H1 (cell line): Measurements from ENCODE around the gene CLPSL2. TPM values are rescaled to one million over a fixed set of nuclear protein-coding genes. Genes with fewer than 3 reads are reported as not detected.
A peak's percentile ranks its signal among the peaks of the same experiment; 100 is the strongest.

Experiments
- CTCF ChIA-PET: fragments of 300-600 bp; sonication (Branson Sonifier 250); formaldehyde crosslinking; loops from one replicate; lab custom pipeline; 2021; ENCODE audit not compliant: partially characterized antibody; lab: Charles Lee
- POLR2A ChIA-PET: fragments of 300-600 bp; sonication (Branson Sonifier 250); formaldehyde crosslinking; loops from one replicate; lab custom pipeline; 2021; ENCODE audit warnings: inconsistent platforms; ENCODE audit not compliant: partially characterized antibody; lab: Charles Lee
- DNase-seq, 2 experiments: peaks; one replicate each; pipeline versions ENCODE4 v3.0.0 to v3.0.0-alpha.2; 2010 to 2022; ENCODE audit warnings: low spot score in 2 of 2, low read depth in 1 of 2, mixed read lengths in 1 of 2
- FAIRE-seq: peaks from 2 replicates; lab custom pipeline; 2011; peaks lifted over from hg19 to GRCh38; lab: Jason Lieb, UNC
- H2AFZ ChIP-seq: 2 replicates; pipeline ENCODE4 v1.8.1; 2012; ENCODE audit warnings: low read length, inconsistent platforms
- H2AK5ac ChIP-seq: 2 replicates; pipeline ENCODE4 v1.6.1; 2013; ENCODE audit warnings: low read depth, low read length
- H2BK120ac ChIP-seq: replicated peaks from 2 replicates; pipeline ENCODE3; 2013; ENCODE audit warnings: low read depth, low read length, inconsistent platforms
- H2BK12ac ChIP-seq: 2 replicates; pipeline ENCODE4 v1.6.1; 2013; ENCODE audit warnings: low read depth, low read length
- H2BK15ac ChIP-seq: 2 replicates; pipeline ENCODE4 v1.6.1; 2013; ENCODE audit warnings: low read length
- H2BK20ac ChIP-seq: 2 replicates; pipeline ENCODE4 v1.6.1; 2013; ENCODE audit warnings: low read length
- H2BK5ac ChIP-seq: 2 replicates; pipeline ENCODE4 v1.6.1; 2013; ENCODE audit warnings: low read depth, low read length
- H3K14ac ChIP-seq: 2 replicates; pipeline ENCODE4 v1.6.1; 2013; ENCODE audit warnings: inconsistent platforms; ENCODE audit not compliant: insufficient read length
- H3K18ac ChIP-seq: 2 replicates; pipeline ENCODE4 v1.6.1; 2013; ENCODE audit warnings: low read length; ENCODE audit errors: extremely low read depth
- H3K23ac ChIP-seq: 2 replicates; pipeline ENCODE4 v1.6.1; 2013; ENCODE audit warnings: inconsistent platforms; ENCODE audit not compliant: insufficient read length
- H3K23me2 ChIP-seq: 2 replicates; pipeline ENCODE4 v1.6.1; 2013; ENCODE audit warnings: low read depth, low read length
- H3K27ac ChIP-seq: 2 replicates; pipeline ENCODE4 v1.6.1; 2011; ENCODE audit warnings: low read depth, low read length, inconsistent platforms
- H3K27me3 ChIP-seq, 4 experiments: replicated peaks in 1 of 4; 1 replicate in 1 of 4; 2 replicates in 3 of 4; pipeline versions ENCODE4 v1.6.1 to v1.8.1; 2011 to 2013; ENCODE audit warnings: low read length in 3 of 4, mild to moderate bottlenecking in 3 of 4, inconsistent platforms in 2 of 4, mixed read lengths in 2 of 4, moderate library complexity in 1 of 4; ENCODE audit not compliant: control insufficient read depth in 3 of 4, insufficient read depth in 3 of 4; ENCODE audit errors: extremely low read depth in 1 of 4
- H3K36me3 ChIP-seq, 4 experiments: 2 replicates each; pipeline versions ENCODE4 v1.6.1 to v1.8.1; 2011 to 2013; ENCODE audit warnings: mild to moderate bottlenecking in 4 of 4, low read length in 3 of 4, moderate library complexity in 2 of 4, control low read depth in 1 of 4, inconsistent platforms in 1 of 4; ENCODE audit not compliant: insufficient read depth in 4 of 4, control insufficient read depth in 2 of 4
- H3K4ac ChIP-seq: replicated peaks from 2 replicates; pipeline ENCODE3; 2013; ENCODE audit warnings: low read length, low read depth, mixed read lengths, inconsistent platforms; ENCODE audit not compliant: insufficient read length
- H3K4me1 ChIP-seq, 4 experiments: replicated peaks in 1 of 4; 1 replicate in 1 of 4; 2 replicates in 3 of 4; pipeline versions ENCODE4 v1.6.1 to v1.8.1; 2011 to 2013; ENCODE audit warnings: low read length in 3 of 4, inconsistent platforms in 2 of 4, mixed read lengths in 1 of 4; ENCODE audit not compliant: insufficient read depth in 4 of 4, control insufficient read depth in 3 of 4
- H3K4me2 ChIP-seq, 2 experiments: 2 replicates each; pipeline versions ENCODE4 v1.6.1 to v1.8.1; 2011 to 2013; ENCODE audit warnings: low read depth in 2 of 2, low read length in 2 of 2, control low read depth in 1 of 2, inconsistent platforms in 1 of 2, mild to moderate bottlenecking in 1 of 2; ENCODE audit not compliant: insufficient read depth in 1 of 2
- H3K4me3 ChIP-seq, 4 experiments: fragments of 200-600, 300-600 bp in 1 of 4; sonication (generic), shearing (Covaris generic), sonication (Bioruptor Twin) in 1 of 4; 2 replicates each; pipeline versions ENCODE4 v1.5.1 to v1.8.1; 2011 to 2016; ENCODE audit warnings: low read length in 4 of 4, low read depth in 3 of 4, control low read depth in 2 of 4, inconsistent platforms in 2 of 4, mild to moderate bottlenecking in 2 of 4, mixed read lengths in 1 of 4, moderate library complexity in 1 of 4; ENCODE audit not compliant: insufficient read depth in 2 of 4; ENCODE audit errors: extremely low read depth in 1 of 4
- H3K56ac ChIP-seq: replicated peaks from 2 replicates; pipeline ENCODE3; 2013; ENCODE audit warnings: low read depth, mild to moderate bottlenecking, mixed read lengths, low read length, inconsistent platforms; ENCODE audit not compliant: insufficient read length
- H3K79me1 ChIP-seq: 2 replicates; pipeline ENCODE4 v1.6.1; 2013; ENCODE audit warnings: low read depth, low read length, control low read depth
- H3K79me2 ChIP-seq, 2 experiments: 2 replicates each; pipeline versions ENCODE4 v1.6.1 to v1.8.1; 2012 to 2013; ENCODE audit warnings: low read length in 2 of 2, mild to moderate bottlenecking in 2 of 2, inconsistent platforms in 1 of 2; ENCODE audit not compliant: insufficient read depth in 2 of 2, control insufficient read depth in 1 of 2
- H3K9ac ChIP-seq, 4 experiments: replicated peaks in 1 of 4; 1 replicate in 1 of 4; 2 replicates in 3 of 4; pipeline versions ENCODE4 v1.6.1 to v1.8.1; 2011 to 2013; ENCODE audit warnings: low read depth in 3 of 4, low read length in 3 of 4, control low read depth in 2 of 4, mild to moderate bottlenecking in 2 of 4, moderate library complexity in 2 of 4, inconsistent platforms in 1 of 4; ENCODE audit errors: extremely low read depth in 1 of 4
- H3K9me3 ChIP-seq, 2 experiments: 2 replicates each; pipeline versions ENCODE4 v1.6.1 to v1.8.1; 2012 to 2013; ENCODE audit warnings: mild to moderate bottlenecking in 2 of 2, moderate library complexity in 2 of 2, control low read depth in 1 of 2, inconsistent platforms in 1 of 2, low read depth in 1 of 2, low read length in 1 of 2, mixed read lengths in 1 of 2; ENCODE audit not compliant: insufficient read depth in 2 of 2
- H4K20me1 ChIP-seq, 2 experiments: replicated peaks in 1 of 2; 2 replicates each; pipeline versions ENCODE3 to v1.8.1; 2011 to 2013; ENCODE audit warnings: inconsistent platforms in 2 of 2, low read length in 2 of 2, mild to moderate bottlenecking in 1 of 2; ENCODE audit not compliant: insufficient read depth in 2 of 2, control insufficient read depth in 1 of 2
- H4K5ac ChIP-seq: 2 replicates; pipeline ENCODE4 v1.6.1; 2013; ENCODE audit warnings: low read length, low read depth, mixed read lengths, inconsistent platforms; ENCODE audit not compliant: insufficient read length
- H4K8ac ChIP-seq: 2 replicates; pipeline ENCODE4 v1.8.0; 2013; ENCODE audit warnings: mild to moderate bottlenecking, moderate library complexity, low read length, inconsistent platforms; ENCODE audit not compliant: insufficient read depth; ENCODE audit errors: extremely low read depth
- H4K91ac ChIP-seq: replicated peaks from 2 replicates; pipeline ENCODE3; 2013; ENCODE audit warnings: low read length, mixed read lengths, inconsistent platforms; ENCODE audit not compliant: insufficient read length
- BACH1 ChIP-seq: IDR thresholded peaks from 2 replicates; pipeline ENCODE4 v1.6.1; 2012; ENCODE audit warnings: low read length, improper control_type of control experiment
- CBX5 ChIP-seq: fragments of 300-800, 300-1000 bp; sonication (generic); IDR thresholded peaks from 2 replicates; pipeline ENCODE4 v1.7.1; 2016; ENCODE audit warnings: antibody characterized with exemption, low read length, low read depth
- CTBP2 ChIP-seq: IDR thresholded peaks from 2 replicates; pipeline ENCODE4 v1.7.0; 2011; ENCODE audit warnings: borderline replicate concordance, mild to moderate bottlenecking, moderate library complexity, mixed read lengths, low read length; ENCODE audit not compliant: insufficient read depth, insufficient read length
- GTF2F1 ChIP-seq: IDR thresholded peaks from 2 replicates; pipeline ENCODE4 v1.6.1; 2012; ENCODE audit warnings: low read depth, low read length, improper control_type of control experiment, borderline replicate concordance
- KDM4A ChIP-seq: IDR thresholded peaks from one replicate; pipeline ENCODE4 v1.7.1; 2012; ENCODE audit warnings: low read depth, mild to moderate bottlenecking, moderate library complexity, low read length, inconsistent platforms; ENCODE audit not compliant: severe bottlenecking
- KDM5A ChIP-seq: fragments of 200-600 bp; IDR thresholded peaks from 2 replicates; pipeline ENCODE4 v1.7.1; 2012; ENCODE audit warnings: mild to moderate bottlenecking, low read length, inconsistent platforms, mixed read lengths
- MAFK ChIP-seq: IDR thresholded peaks from 2 replicates; pipeline ENCODE4 v1.6.1; 2012; ENCODE audit warnings: low read depth, mild to moderate bottlenecking, improper control_type of control experiment, low read length
- SP1 ChIP-seq: IDR thresholded peaks from 2 replicates; pipeline ENCODE4 v1.6.1; 2011; ENCODE audit warnings: low read depth, low read length
- SP4 ChIP-seq: IDR thresholded peaks from 2 replicates; pipeline ENCODE4 v1.6.1; 2012; ENCODE audit warnings: low read length, inconsistent platforms
- YY1 ChIP-seq: IDR thresholded peaks from 2 replicates; pipeline ENCODE4 v1.6.1; 2011; ENCODE audit warnings: low read depth, mild to moderate bottlenecking, low read length
- ZNF274 ChIP-seq: IDR thresholded peaks from 2 replicates; pipeline ENCODE4 v1.7.0; 2012; ENCODE audit warnings: low read length, borderline replicate concordance; ENCODE audit errors: extremely low read depth
- WGBS, 2 experiments: shearing (Covaris generic) in 1 of 2; methylation state at CpG; one replicate each; pipeline versions ENCODE4 v1.1.6 to v1.1.7; 2013 to 2015; ENCODE audit warnings: low lambda C conversion rate in 2 of 2, mixed read lengths in 2 of 2, inconsistent platforms in 1 of 2, low coverage in 1 of 2, missing lambda C conversion rate in 1 of 2; ENCODE audit not compliant: insufficient replicate concordance in 2 of 2, insufficient coverage in 1 of 2, insufficient read length in 1 of 2; ENCODE audit errors: extremely low coverage in 1 of 2, missing lambda C conversion rate in 1 of 2; 5-methylcytosine and 5-hydroxymethylcytosine counted together
- polyA plus RNA-seq, 7 experiments: library from polyadenylated mRNA; depleted of rRNA in 3 of 7; stranded (reverse) in 5 of 7; unstranded in 2 of 7; fragments of >200 nt in 5 of 7; fragments of 200-250 nt in 2 of 7; gene quantifications; 1 replicate in 5 of 7; 2 replicates in 1 of 7; 4 replicates in 1 of 7; pipeline versions ENCODE4 v1.2.1 to v1.2.3, GENCODE V29; 2011 to 2013; ENCODE audit warnings: missing spikeins in 2 of 7, mixed read lengths in 2 of 7
- total RNA-seq: library from RNA; stranded (reverse); fragmentation: NEBNext Ultra II Directional; extraction: Animal tissue kit (Norgen Biotek cat#: 25700); gene quantifications from 2 replicates; pipeline ENCODE4 v1.2.1, GENCODE V29; 2021

The CLPSL2 gene
- total and polyA plus RNA-seq, 2 of the 8 experiments (the other 6 are each of a cell fraction or from before 2014, with no cell fraction given) = 1.4 to 3.4 TPM

GRCh38 chr6:35794536-35795452, 18.4 kb downstream of the CLPSL2 start:
- CTCF ChIA-PET = interaction anchor here (1.4 to 1.5 kb wide), 2 partner anchors 9 to 12 kb away, joined by 4 read pairs; no protein-coding TSS in a partner anchor
- H3K4me3 ChIP-seq = no peak overlapping the region
- no peak overlapping the region for H3K9ac ChIP-seq
- H4K5ac ChIP-seq = no peak overlapping the region
- H3K18ac ChIP-seq = no peak overlapping the region; the same call in 1 of the 2 replicates
- no peak overlapping the region for H3K56ac ChIP-seq
- H3K4me2 ChIP-seq = no peak overlapping the region
- no peak overlapping the region for H3K4ac ChIP-seq
- H3K9me3 ChIP-seq = no peaks in the 10 kb centered on the region
- H4K91ac ChIP-seq = no peak overlapping the region
- H4K8ac ChIP-seq = no peak overlapping the region; the same call in 1 of the 2 replicates
- POLR2A ChIA-PET = interaction anchor here (1.0 kb wide), 1 partner anchor 31 kb away, joined by 3 read pairs; no protein-coding TSS in a partner anchor
- no peak for FAIRE-seq
- H2BK20ac ChIP-seq = no peak overlapping the region
- H3K23me2 ChIP-seq = no peaks in the 10 kb centered on the region
- 0 out of 2 replicates have a peak overlapping the region, but pooled peaks have one; percentile 1 for H2BK15ac ChIP-seq
- H2BK120ac ChIP-seq = no peak overlapping the region
- no peak overlapping the region for H3K27ac ChIP-seq
- H2AFZ ChIP-seq = no peak overlapping the region
- no peaks in the 10 kb centered on the region for H3K79me2 ChIP-seq
- no peak overlapping the region for H2AK5ac ChIP-seq
- 93% methylated on average over 17 of the region's 17 CpGs; no CpG with 5 or more reads in 1 of the 2 experiments for WGBS, 2 experiments
- TF ChIP-seq CTBP2 (no peak), KDM5A (no peak), SP4 (no peak), ZNF274 (no peak), YY1 (no peak), GTF2F1 (no peak), CBX5 (no peak), SP1 (no peak), BACH1 (no peak), KDM4A (no peak), MAFK (no peak)
- TF ChIP-seq, all 59 proteins: peak for 0
- peaks cover 0 to 7% (median 5%) of the 10 kb centered on the region in 4 experiments; a peak in 4 of 7 replicates for H3K4me1 ChIP-seq
- no peaks in the 10 kb centered on the region for H3K36me3 ChIP-seq
- no peak overlapping the region for H3K14ac ChIP-seq
- peak overlapping the region; percentile 13; the same call in 1 of the 2 replicates for H2BK12ac ChIP-seq
- DNase-seq = no peak
- H3K27me3 ChIP-seq = no peaks in the 10 kb centered on the region
- no peaks in the 10 kb centered on the region for H4K20me1 ChIP-seq
- H3K79me1 ChIP-seq = no peaks in the 10 kb centered on the region
- H2BK5ac ChIP-seq = no peak overlapping the region
- no peak overlapping the region for H3K23ac ChIP-seq
